Rectal smooth muscle tissue (tissue), 1 donor: ENCODE results near the gene CCDC158.

Experiments used
- H3K27ac ChIP-seq: one replicate; pipeline ENCODE4 v1.7.0; 2013; ENCODE audit warnings: low read depth, low read length, inconsistent platforms
- H3K27me3 ChIP-seq: one replicate; pipeline ENCODE4 v1.7.0; 2013; ENCODE audit warnings: low read length; ENCODE audit not compliant: control insufficient read depth, insufficient read depth
- H3K36me3 ChIP-seq: one replicate; pipeline ENCODE4 v1.7.0; 2013; ENCODE audit warnings: low read length; ENCODE audit not compliant: control insufficient read depth, insufficient read depth
- H3K4me1 ChIP-seq: one replicate; pipeline ENCODE4 v1.7.0; 2013; ENCODE audit warnings: low read length; ENCODE audit not compliant: control insufficient read depth, insufficient read depth
- H3K4me3 ChIP-seq: one replicate; pipeline ENCODE4 v1.7.0; 2013; ENCODE audit warnings: low read length
- H3K9ac ChIP-seq: one replicate; pipeline ENCODE4 v1.7.0; 2013; ENCODE audit warnings: low read length

The CCDC158 gene

GRCh38 chr4:76313547-76313946 lies 107.4 kb downstream of the CCDC158 start:
- H3K27ac ChIP-seq: no peak overlapping the region
- H3K36me3 ChIP-seq: peaks cover 5% of the 10 kb centered on the region
- peaks cover 2% of the 10 kb centered on the region for H3K4me1 ChIP-seq
- H3K27me3 ChIP-seq: no peaks in the 10 kb centered on the region
- no peak overlapping the region for H3K4me3 ChIP-seq
- H3K9ac ChIP-seq: no peak overlapping the region

GRCh38 chr4:76312457-76312856 lies 108.5 kb downstream of the CCDC158 start:
- Histone ChIP-seq H3K4me1 (peaks cover 7% of the 10 kb centered on the region), H3K9ac (no peak overlapping the region), H3K27me3 (no peaks in the 10 kb centered on the region), H3K36me3 (peaks cover 5% of the 10 kb centered on the region), H3K4me3 (no peak overlapping the region), H3K27ac (no peak overlapping the region)

- peaks cover 7% of the 10 kb centered on the region for H3K4me1 ChIP-seq
- peaks cover 5% of the 10 kb centered on the region for H3K36me3 ChIP-seq
- H3K4me3 ChIP-seq: no peak overlapping the region
- no peak overlapping the region for H3K27ac ChIP-seq
- H3K27me3 ChIP-seq: no peaks in the 10 kb centered on the region
- no peak overlapping the region for H3K9ac ChIP-seq
Measured at GRCh38 chr4:76311896-76312331, 109.0 kb downstream of the CCDC158 start.

- Histone ChIP-seq H3K36me3 (peaks cover 5% of the 10 kb centered on the region), H3K4me3 (no peak overlapping the region), H3K4me1 (peaks cover 7% of the 10 kb centered on the region), H3K9ac (no peak overlapping the region), H3K27ac (no peak overlapping the region), H3K27me3 (no peaks in the 10 kb centered on the region)
Measured at GRCh38 chr4:76310683-76311082, 110.3 kb downstream of the CCDC158 start.

- peaks cover 12% of the 10 kb centered on the region for H3K4me1 ChIP-seq
- H3K27ac ChIP-seq: no peak overlapping the region
- no peak overlapping the region for H3K4me3 ChIP-seq
- H3K9ac ChIP-seq: no peak overlapping the region
- H3K27me3 ChIP-seq: no peaks in the 10 kb centered on the region
- peaks cover 5% of the 10 kb centered on the region for H3K36me3 ChIP-seq
Measured at GRCh38 chr4:76309939-76310550, 110.9 kb downstream of the CCDC158 start.

- peak overlapping the region; percentile 49 for H3K4me3 ChIP-seq
- H3K27ac ChIP-seq: no peak overlapping the region
- peaks cover 14% of the 10 kb centered on the region for H3K4me1 ChIP-seq
Measured at GRCh38 chr4:76308548-76308947, 112.4 kb downstream of the CCDC158 start.

GRCh38 chr4:76307660-76308014 lies 113.3 kb downstream of the CCDC158 start:
- H3K27ac ChIP-seq: peak overlapping the region; percentile 74
- H3K36me3 ChIP-seq: peaks cover 5% of the 10 kb centered on the region
- H3K27me3 ChIP-seq: no peaks in the 10 kb centered on the region
- peaks cover 14% of the 10 kb centered on the region for H3K4me1 ChIP-seq
- peak overlapping the region; percentile 29 for H3K9ac ChIP-seq
- H3K4me3 ChIP-seq: peak overlapping the region; percentile 95

More at GRCh38 chr4:76308548-76308947, 112.4 kb downstream of the CCDC158 start:
- Histone ChIP-seq H3K9ac (no peak overlapping the region), H3K36me3 (peaks cover 5% of the 10 kb centered on the region), H3K27me3 (no peaks in the 10 kb centered on the region)

- Histone ChIP-seq H3K27me3 (no peaks in the 10 kb centered on the region), H3K9ac (peak overlapping the region; percentile 91), H3K4me3 (peak overlapping the region; percentile 95), H3K4me1 (peaks cover 14% of the 10 kb centered on the region), H3K27ac (peak overlapping the region; percentile 74), H3K36me3 (peaks cover 5% of the 10 kb centered on the region)
Measured at GRCh38 chr4:76306882-76307659, 113.9 kb downstream of the CCDC158 start.

- H3K27ac ChIP-seq: peak within 1 kb of the TSS; percentile 74
- H3K9ac ChIP-seq: peak within 1 kb of the TSS; percentile 91
- no peaks in the 10 kb centered on the region for H3K27me3 ChIP-seq
- H3K36me3 ChIP-seq: peaks cover 5% of the 10 kb centered on the region
- peaks cover 14% of the 10 kb centered on the region for H3K4me1 ChIP-seq
- H3K4me3 ChIP-seq: peak within 1 kb of the TSS; percentile 95
Measured at GRCh38 chr4:76305971-76306881, 114.7 kb downstream of the CCDC158 start, which contains the start of gene STBD1. Gene STBD1 (plus strand): TSS chr4:76306733. CDS start chr4:76306770, 37 bp downstream.

GRCh38 chr4:76305033-76305687 lies 115.8 kb downstream of the CCDC158 start:
- H3K9ac ChIP-seq: no peak overlapping the region
- peak overlapping the region; percentile 95 for H3K4me3 ChIP-seq

GRCh38 chr4:76302826-76303438 lies 118.0 kb downstream of the CCDC158 start:
- H3K27me3 ChIP-seq: no peaks in the 10 kb centered on the region
- H3K4me1 ChIP-seq: peaks cover 7% of the 10 kb centered on the region
- no peak overlapping the region for H3K27ac ChIP-seq

More at GRCh38 chr4:76305033-76305687, 115.8 kb downstream of the CCDC158 start:
- H3K4me1 ChIP-seq: peaks cover 14% of the 10 kb centered on the region
- peaks cover 5% of the 10 kb centered on the region for H3K36me3 ChIP-seq
- no peaks in the 10 kb centered on the region for H3K27me3 ChIP-seq
- peak overlapping the region; percentile 74 for H3K27ac ChIP-seq

More at GRCh38 chr4:76302826-76303438, 118.0 kb downstream of the CCDC158 start:
- Histone ChIP-seq H3K4me3 (no peak overlapping the region), H3K36me3 (no peaks in the 10 kb centered on the region), H3K9ac (no peak overlapping the region)
